GM18499 (cell line): ENCODE data around the gene POM121L12.

ENCODE experiments used
- ATAC-seq: cut with Tn5 transposase; IDR thresholded peaks from one replicate; pipeline ENCODE4 v1.9.1; 2021; ENCODE audit warnings: moderate number of reproducible peaks; ENCODE audit not compliant: insufficient read depth, unreplicated experiment

The POM121L12 gene

DNA sequence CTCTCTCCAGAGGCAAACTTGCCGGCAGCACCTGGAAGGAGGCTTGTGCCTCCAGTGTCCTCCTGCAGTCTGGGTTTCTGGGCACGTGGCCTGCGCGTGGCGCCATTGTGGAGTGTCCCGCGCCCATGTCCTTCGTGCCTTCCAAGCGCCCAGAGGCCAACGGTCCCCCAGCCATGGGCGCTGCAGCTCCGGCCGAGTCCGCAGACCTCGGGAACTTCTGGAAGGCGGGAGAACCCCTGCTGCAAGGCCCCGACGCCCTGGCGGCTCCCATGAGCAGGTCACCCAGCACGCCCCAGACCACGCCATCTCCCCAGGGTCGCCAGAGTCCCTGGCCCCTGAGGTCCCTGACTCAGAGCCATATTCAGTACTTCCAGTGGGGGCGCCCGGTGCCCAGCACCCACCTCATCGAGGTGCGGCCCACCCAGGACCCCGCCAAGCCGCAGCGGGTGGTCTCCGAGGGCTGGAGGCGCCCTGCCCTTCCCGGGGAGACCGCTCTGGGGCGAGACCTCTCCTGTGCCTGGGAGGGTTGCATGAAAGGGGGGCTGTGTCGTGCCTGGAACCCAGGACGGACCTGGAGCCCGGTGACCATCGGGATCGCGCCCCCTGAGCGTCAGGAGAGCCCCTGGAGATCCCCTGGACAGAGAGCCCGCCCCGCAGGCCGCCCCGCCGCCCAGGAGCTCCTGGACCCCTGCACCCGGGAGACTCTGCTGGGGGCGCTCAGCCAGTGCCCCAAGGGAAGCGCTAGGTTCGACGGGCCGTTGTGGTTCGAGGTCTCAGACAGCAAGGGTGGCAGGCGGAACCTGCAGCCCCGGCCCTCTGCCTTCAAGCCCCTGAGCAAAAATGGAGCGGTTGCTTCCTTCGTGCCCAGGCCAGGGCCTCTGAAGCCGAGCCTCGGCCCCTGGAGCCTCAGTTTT lies at the start of gene POM121L12:
Gene POM121L12 (plus strand): TSS at position 135 of the 914 bp plus-strand sequence. CDS start 39 bp downstream, at position 174.
- ATAC-seq, result no peak

GRCh38 chr7:52992001-52992400 lies 43.4 kb upstream of the POM121L12 start:
- ATAC-seq, result no peak

GRCh38 chr7:52992479-52993162 lies 42.8 kb upstream of the POM121L12 start:
- no peak for ATAC-seq

DNA sequence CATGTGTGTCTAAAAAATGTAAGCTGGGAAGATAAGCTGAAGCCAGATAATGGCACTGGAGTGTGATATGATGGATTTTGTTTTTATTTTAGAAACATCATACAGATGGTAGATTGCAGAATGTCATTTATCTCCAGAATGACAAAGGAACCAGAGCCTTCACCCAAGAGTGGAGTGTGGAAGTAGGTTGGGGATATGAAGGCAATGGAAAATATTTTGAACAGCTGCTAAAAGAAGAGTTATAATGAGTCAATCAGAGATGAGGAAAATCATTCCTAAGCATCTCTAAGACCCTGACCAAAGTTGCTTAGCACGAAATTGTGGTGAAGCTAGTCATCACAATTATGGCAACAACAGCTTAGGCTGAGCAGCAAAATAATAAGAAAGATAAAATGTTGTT lies 39.8 kb upstream of the POM121L12 start:
- ATAC-seq, result no peak

- ATAC-seq, result no peak
Measured at GRCh38 chr7:53001221-53001620, 34.2 kb upstream of the POM121L12 start.

- no peak for ATAC-seq
Measured at GRCh38 chr7:53002389-53002788, 33.0 kb upstream of the POM121L12 start.

DNA sequence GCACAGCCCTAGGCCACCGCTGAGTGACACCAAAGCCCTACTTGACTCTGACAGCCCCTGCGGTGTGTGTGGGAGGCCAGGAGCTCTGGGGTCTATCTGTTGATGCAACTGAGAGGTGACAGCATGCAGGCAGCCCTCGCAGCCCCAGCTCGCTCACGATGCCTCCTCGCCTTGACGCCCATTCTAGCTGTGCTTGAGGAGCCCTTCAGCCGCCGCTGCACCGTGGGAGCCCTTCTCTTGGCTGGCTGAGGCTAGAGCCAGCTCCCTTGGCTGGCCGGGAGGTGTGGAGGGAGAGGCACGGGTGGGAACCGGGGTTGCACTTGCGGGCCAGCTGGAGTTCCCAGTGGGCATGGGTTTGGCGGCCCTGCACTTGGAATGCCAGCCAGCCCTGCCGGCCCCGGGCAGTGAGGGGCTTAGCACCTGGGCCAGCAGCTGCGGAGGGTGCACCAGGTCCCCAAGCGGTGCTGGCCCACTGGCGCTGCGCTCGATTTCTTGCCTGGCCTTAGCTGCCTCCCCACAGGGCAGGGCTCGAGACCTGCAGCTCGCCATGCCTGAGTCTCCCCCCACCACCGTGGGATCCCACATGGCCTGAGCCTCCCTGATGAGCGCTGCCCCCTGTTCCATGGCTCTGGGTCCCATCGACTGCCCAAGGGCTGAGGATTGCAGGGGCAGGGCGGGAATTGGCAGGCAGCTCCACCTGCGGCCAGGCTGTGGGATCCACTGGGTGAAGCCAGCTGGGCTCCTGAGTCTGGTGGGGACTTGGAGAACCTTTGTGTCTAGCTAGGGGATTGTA lies 31.6 kb upstream of the POM121L12 start:
- no peak for ATAC-seq

- ATAC-seq, result no peak
Measured at GRCh38 chr7:53013925-53014324, 21.5 kb upstream of the POM121L12 start.

GRCh38 chr7:53015463-53015862 lies 20.0 kb upstream of the POM121L12 start:
- no peak for ATAC-seq

DNA sequence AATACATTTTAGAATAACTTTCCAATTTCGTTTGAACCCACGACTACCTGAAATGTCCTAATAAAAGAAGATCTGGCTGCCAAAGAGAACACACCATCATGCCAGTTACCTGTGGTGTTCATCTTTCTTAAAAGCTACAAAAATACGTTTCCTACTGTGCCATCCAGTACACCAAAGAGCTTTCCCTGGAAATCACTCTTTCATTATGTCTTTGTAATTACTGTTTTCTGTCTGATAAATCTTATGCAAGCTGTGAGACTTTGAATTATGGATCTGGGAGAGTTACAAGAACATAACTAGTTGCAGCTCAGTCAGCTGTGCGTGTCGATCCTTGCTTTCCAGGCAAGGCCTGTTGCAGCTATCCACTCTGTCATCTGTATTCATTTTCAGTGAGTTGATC lies 12.5 kb upstream of the POM121L12 start:
- ATAC-seq, result no peak

DNA sequence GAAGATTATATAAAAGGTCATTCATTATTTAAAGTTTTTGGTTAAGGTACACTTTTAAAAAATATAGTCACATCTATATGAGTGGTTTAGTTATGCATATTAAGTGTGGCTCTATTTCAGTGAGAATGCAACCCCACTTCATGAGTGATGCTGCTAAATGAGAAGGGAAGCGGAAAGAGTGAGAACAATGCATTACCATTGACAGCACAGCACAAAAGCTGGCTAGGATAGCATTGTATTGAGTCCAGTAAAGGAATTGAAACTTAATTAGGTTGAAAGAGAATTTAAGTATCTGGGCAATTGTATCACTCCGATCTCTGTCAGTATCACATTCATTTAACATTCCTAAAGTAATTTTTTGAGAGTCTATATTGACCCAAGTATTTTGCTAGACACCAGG lies 13.2 kb downstream of the POM121L12 start:
- no peak for ATAC-seq

- ATAC-seq, result no peak
Measured at GRCh38 chr7:53050433-53050832, 15.0 kb downstream of the POM121L12 start.

DNA sequence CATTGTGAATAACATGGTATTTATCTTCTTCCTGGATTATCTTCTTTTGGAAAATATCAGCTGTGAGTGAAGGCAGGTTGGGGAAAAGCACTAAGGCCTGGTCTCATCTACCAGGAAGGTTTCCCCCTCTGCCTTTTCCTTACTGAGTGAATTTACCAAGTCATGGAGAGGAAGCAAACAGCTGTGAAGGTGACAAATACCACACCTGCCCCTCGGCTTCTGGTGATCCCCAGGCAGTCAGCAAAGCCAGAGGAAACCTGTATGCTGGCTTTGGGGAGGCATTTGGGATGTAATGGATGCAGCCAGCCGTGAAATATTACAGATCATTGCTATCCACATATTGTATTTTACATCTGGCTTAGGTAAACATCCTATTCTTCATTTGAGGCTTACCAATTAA lies 24.2 kb downstream of the POM121L12 start:
- no peak for ATAC-seq

DNA sequence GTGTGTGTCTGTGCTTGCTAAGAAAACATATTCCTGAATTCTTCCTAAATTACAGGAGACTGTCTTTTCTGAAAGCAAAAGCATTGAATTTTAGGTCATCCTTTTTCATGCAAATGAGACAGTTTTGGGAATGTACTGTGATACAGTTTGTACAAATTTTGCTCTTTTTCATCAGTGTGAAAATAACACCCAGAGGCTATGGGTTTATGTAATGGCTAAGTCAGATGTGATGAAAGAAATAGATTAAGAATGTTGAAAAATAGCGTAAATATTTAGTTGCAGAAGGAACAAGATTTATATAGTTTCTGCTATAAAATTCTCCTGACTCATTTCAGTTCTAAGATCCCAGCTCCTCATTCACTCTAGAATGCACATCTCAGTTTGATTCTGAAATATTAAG lies 24.6 kb downstream of the POM121L12 start:
- no peak for ATAC-seq

GRCh38 chr7:53062796-53063195 lies 27.4 kb downstream of the POM121L12 start:
- no peak for ATAC-seq

DNA sequence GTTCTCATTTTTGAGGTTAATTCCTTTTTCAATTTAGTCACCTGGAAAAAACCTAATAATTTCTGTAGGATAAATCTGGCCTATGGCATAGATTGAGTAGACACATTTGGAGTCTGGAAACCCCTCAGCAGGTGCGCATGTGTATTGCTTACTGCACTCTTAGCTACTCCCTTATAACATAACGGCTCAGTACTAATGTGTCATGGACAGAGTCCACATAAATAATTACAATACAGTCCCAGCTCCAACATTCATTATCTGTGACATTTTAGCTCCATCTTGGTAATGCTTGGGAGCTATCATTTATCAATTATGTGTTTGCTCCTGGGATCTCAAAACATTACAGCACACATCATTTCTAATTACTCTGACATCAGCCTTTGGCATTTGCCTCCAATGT lies 33.2 kb downstream of the POM121L12 start:
- ATAC-seq, result no peak

DNA sequence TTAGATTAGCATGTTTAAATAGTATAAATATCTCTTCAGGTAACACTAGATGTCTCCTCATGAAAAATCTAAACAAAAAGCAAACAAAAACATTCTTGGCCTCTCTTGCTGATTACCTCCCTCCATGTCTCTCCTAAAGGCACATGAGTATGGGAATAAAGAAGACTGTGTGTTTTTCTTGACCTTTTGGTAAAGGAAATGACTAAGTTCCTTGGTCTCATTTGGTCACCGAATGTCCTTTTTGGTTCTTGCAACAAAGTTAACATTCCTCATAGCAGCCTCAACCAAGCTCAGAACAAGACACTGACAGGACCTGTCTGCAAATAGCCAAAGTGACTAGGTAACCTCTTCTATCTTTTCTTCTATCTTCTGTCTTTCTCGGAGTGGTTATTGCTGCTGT lies 35.5 kb downstream of the POM121L12 start:
- no peak for ATAC-seq
